Coronary artery (tissue), 2 donors: ENCODE measurements around the gene NSG1.

Experiments used
- DNase-seq: peaks from one replicate; pipeline ENCODE4 v3.0.0-alpha.2; 2017; ENCODE audit warnings: low spot score
- H3K27ac ChIP-seq, 2 donors: fragments of 200-600 bp; sonication (generic); one replicate each; pipeline ENCODE4 v1.5.1; 2016 to 2019
- H3K4me3 ChIP-seq: fragments of 200-600 bp; sonication (generic); 2 replicates; pipeline ENCODE4 v1.5.1; 2016; ENCODE audit warnings: mild to moderate bottlenecking, moderate library complexity
- CTCF ChIP-seq: fragments of 200-600 bp; sonication (generic); IDR thresholded peaks from one replicate; pipeline ENCODE4 v1.5.1; 2019; ENCODE audit warnings: antibody characterized with exemption

The NSG1 gene

GRCh38 chr4:4390046-4390445 is 3.1 kb downstream of the NSG1 start:
- Histone ChIP-seq H3K4me3 (no peak overlapping the region), H3K27ac (no peak overlapping the region)
- DNase-seq: no peak
- TF ChIP-seq CTCF: no peak

GRCh38 chr4:4390515-4391240 is 3.8 kb downstream of the NSG1 start:
- H3K27ac ChIP-seq: no peak overlapping the region

GRCh38 chr4:4391866-4392265 is 5.0 kb downstream of the NSG1 start:
- no peak for TF ChIP-seq CTCF
- Histone ChIP-seq H3K4me3 (no peak overlapping the region), H3K27ac (no peak overlapping the region)
- no peak for DNase-seq

More at GRCh38 chr4:4390515-4391240, 3.8 kb downstream of the NSG1 start:
- TF ChIP-seq CTCF: no peak
- DNase-seq: no peak
- no peak overlapping the region for H3K4me3 ChIP-seq

GRCh38 chr4:4392501-4393183 is 5.7 kb downstream of the NSG1 start:
- no peak overlapping the region for H3K27ac ChIP-seq
- H3K4me3 ChIP-seq: no peak overlapping the region
- TF ChIP-seq CTCF: no peak
- no peak for DNase-seq

GRCh38 chr4:4394644-4395043 is 7.7 kb downstream of the NSG1 start:
- no peak overlapping the region for H3K27ac ChIP-seq
- no peak for TF ChIP-seq CTCF
- no peak for DNase-seq
- no peak overlapping the region for H3K4me3 ChIP-seq

GRCh38 chr4:4395371-4395770 is 8.5 kb downstream of the NSG1 start:
- no peak overlapping the region for H3K4me3 ChIP-seq
- no peak overlapping the region for H3K27ac ChIP-seq
- no peak for TF ChIP-seq CTCF
- DNase-seq: no peak
